GM12878 (cell line): Measurements from ENCODE around the gene LOXL3. TPM values are rescaled to one million over a fixed set of nuclear protein-coding genes. Genes with fewer than 3 reads are reported as not detected.

ENCODE experiments used
- ATAC-seq: fragments of 200-7000 bp; cut with Tn5 transposase; 3 replicates; pipeline ENCODE4 v1.9.1; 2020; ENCODE audit warnings: mild to moderate bottlenecking, moderate library complexity
- BruUV-seq: library from RNA; stranded (reverse); fragments of 400-500 nt; replicated peaks from 2 replicates; lab custom pipeline; 2021; lab: Mats Ljungman, UMichigan
- CTCF ChIA-PET: fragments of 300-600 bp; sonication (Branson Sonifier 250); formaldehyde crosslinking; extraction: SDS; loops from one replicate; lab custom pipeline; 2021; ENCODE audit warnings: inconsistent platforms; lab: Yijun Ruan, JAX
- POLR2A ChIA-PET: fragments of 350-600 bp; formaldehyde crosslinking; extraction: SDS; loops from one replicate; lab custom pipeline; 2021; ENCODE audit warnings: inconsistent platforms; lab: Charles Lee
- RAD21 ChIA-PET: fragments of 300-600 bp; sonication (Branson Sonifier 250); formaldehyde crosslinking; loops from one replicate; lab custom pipeline; 2023; ENCODE audit warnings: antibody characterized with exemption; ENCODE audit not compliant: unreplicated experiment; lab: Charles Lee
- SMC1A ChIA-PET: fragments of 300-600 bp; sonication (Branson Sonifier 250); formaldehyde crosslinking; loops from one replicate; lab custom pipeline; 2023; ENCODE audit not compliant: unreplicated experiment, uncharacterized antibody; lab: Charles Lee
- DNase-seq: peaks from one replicate; pipeline ENCODE4 v3.0.0-alpha.2; 2011; ENCODE audit warnings: low read depth, low spot score
- FAIRE-seq: peaks from 3 replicates; lab custom pipeline; 2011; peaks lifted over from hg19 to GRCh38; lab: Jason Lieb, UNC
- H2AFZ ChIP-seq: 2 replicates; pipeline ENCODE4 v1.6.0; 2011; ENCODE audit warnings: low read depth, low read length, control low read depth; ENCODE audit not compliant: control insufficient read depth
- H3K27ac ChIP-seq: 2 replicates; pipeline ENCODE4 v1.5.1; 2011; ENCODE audit warnings: control low read depth; ENCODE audit not compliant: control insufficient read depth, insufficient read depth
- H3K27me3 ChIP-seq, 2 experiments: replicated peaks in 1 of 2; 2 replicates each; pipeline versions ENCODE4 v1.6.0 to v1.6.1; 2011; ENCODE audit warnings: low read length in 1 of 2; ENCODE audit not compliant: control insufficient read depth in 2 of 2, insufficient read depth in 2 of 2
- H3K36me3 ChIP-seq, 2 experiments: 2 replicates each; pipeline ENCODE4 v1.5.1; 2011; ENCODE audit warnings: low read length in 1 of 2; ENCODE audit not compliant: control insufficient read depth in 2 of 2, insufficient read depth in 2 of 2
- H3K4me1 ChIP-seq: 2 replicates; pipeline ENCODE4 v1.6.1; 2011; ENCODE audit warnings: mild to moderate bottlenecking, low read length, moderate library complexity, mixed read lengths; ENCODE audit not compliant: control insufficient read depth, insufficient read depth
- H3K4me2 ChIP-seq: 2 replicates; pipeline ENCODE4 v1.6.0; 2011; ENCODE audit warnings: control low read depth; ENCODE audit not compliant: control insufficient read depth, insufficient read depth
- H3K4me3 ChIP-seq: fragments of 200-600 bp; sonication (generic); 2 replicates; pipeline ENCODE4 v1.5.1; 2016
- H3K79me2 ChIP-seq: 2 replicates; pipeline ENCODE4 v1.6.0; 2011; ENCODE audit warnings: low read length; ENCODE audit not compliant: control insufficient read depth, insufficient read depth
- H3K9ac ChIP-seq: 2 replicates; pipeline ENCODE4 v1.8.0; 2011; ENCODE audit warnings: low read length, control low read depth, mixed read lengths; ENCODE audit not compliant: control insufficient read depth, insufficient read depth
- H3K9me3 ChIP-seq: replicated peaks from 3 replicates; pipeline ENCODE4 v1.5.1; 2011; ENCODE audit warnings: mild to moderate bottlenecking, low read length; ENCODE audit not compliant: control insufficient read depth, insufficient read depth
- H4K20me1 ChIP-seq: 2 replicates; pipeline ENCODE4 v1.6.0; 2011; ENCODE audit not compliant: control insufficient read depth, insufficient read depth
- BMI1 ChIP-seq: fragments of 450-650 bp; IDR thresholded peaks from 2 replicates; pipeline ENCODE4 v1.6.1; 2016; ENCODE audit warnings: mild to moderate bottlenecking, moderate library complexity, borderline replicate concordance
- CEBPB ChIP-seq, 2 experiments: fragments of 150-350 bp in 1 of 2; IDR thresholded peaks; 2 replicates each; pipeline ENCODE4 v1.6.1; 2012 to 2014; ENCODE audit warnings: low read depth in 2 of 2, low read length in 2 of 2, borderline replicate concordance in 1 of 2, inconsistent platforms in 1 of 2
- GABPA ChIP-seq: IDR thresholded peaks from 2 replicates; pipeline ENCODE4 v1.6.1; 2014; ENCODE audit warnings: antibody characterized with exemption, low read depth, mild to moderate bottlenecking, inconsistent platforms
- HSF1 ChIP-seq: fragments of 150-350 bp; IDR thresholded peaks from 2 replicates; pipeline ENCODE4 v1.6.1; 2014; ENCODE audit warnings: mild to moderate bottlenecking, low read depth, low read length
- NFYA ChIP-seq: IDR thresholded peaks from 2 replicates; pipeline ENCODE4 v1.6.1; 2011; ENCODE audit warnings: low read depth, mild to moderate bottlenecking, low read length, improper control_type of control experiment, borderline replicate concordance
- NR2C2 ChIP-seq: IDR thresholded peaks from 2 replicates; pipeline ENCODE4 v1.6.1; 2011; ENCODE audit warnings: borderline replicate concordance, low read depth; ENCODE audit not compliant: control insufficient read depth, insufficient read length
- NR2F1 ChIP-seq: fragments of 450-650 bp; conservative IDR thresholded peaks from 2 replicates; pipeline ENCODE4 v1.6.1; 2017; ENCODE audit warnings: mild to moderate bottlenecking
- SUZ12 ChIP-seq: fragments of 200-600 bp; sonication (generic); IDR thresholded peaks from one replicate; pipeline ENCODE4 v1.6.1; 2018; ENCODE audit warnings: antibody characterized with exemption, mild to moderate bottlenecking; ENCODE audit not compliant: unreplicated experiment
- TAF1 ChIP-seq: IDR thresholded peaks from 2 replicates; pipeline ENCODE4 v1.6.1; 2011; ENCODE audit warnings: mild to moderate bottlenecking, low read depth, low read length, borderline replicate concordance
- USF2 ChIP-seq: IDR thresholded peaks from 2 replicates; pipeline ENCODE4 v1.6.1; 2011; ENCODE audit warnings: low read depth, low read length, improper control_type of control experiment, borderline replicate concordance
- ZNF384 ChIP-seq: IDR thresholded peaks from 2 replicates; pipeline ENCODE4 v1.6.1; 2012; ENCODE audit warnings: low read depth, mild to moderate bottlenecking, low read length, improper control_type of control experiment, borderline replicate concordance
- WGBS: methylation state at CpG from one replicate; pipeline ENCODE4 v1.1.6; 2016; ENCODE audit warnings: low lambda C conversion rate; ENCODE audit not compliant: insufficient replicate concordance, insufficient coverage; ENCODE audit errors: missing lambda C conversion rate; 5-methylcytosine and 5-hydroxymethylcytosine counted together
- in situ Hi-C: fragments of 300-500 bp; cut with MboI; formaldehyde crosslinking; loops from 9 replicates; pipeline ENCODE4 v1.14.3; 2018; ENCODE audit warnings: mixed read lengths
- intact Hi-C: fragments of 100-400 bp; cut with micrococcal nuclease; formaldehyde crosslinking; loops from one replicate; pipeline ENCODE4 v1.14.2; 2022; ENCODE audit not compliant: unreplicated experiment
- polyA plus RNA-seq, 11 experiments: library from polyadenylated mRNA; depleted of rRNA in 4 of 11; unstranded in 6 of 11; stranded (reverse) in 5 of 11; fragments of >200 nt; fragmentation: Nextera tagmentation in 4 of 11; fragmentation: Illumina TruSeq in 1 of 11; extraction: Ambion mirVana in 4 of 11; extraction: Trizol in 1 of 11; gene quantifications; 1 replicate in 1 of 11; 2 replicates in 10 of 11; pipeline versions ENCODE4 v1.2.1 to v1.2.3, GENCODE V29; 2011 to 2016; ENCODE audit warnings: inconsistent platforms in 2 of 11, missing spikeins in 2 of 11, low read depth in 1 of 11
- total RNA-seq, 4 experiments: library from RNA; depleted of rRNA in 3 of 4; stranded (reverse); fragments of >200 nt in 3 of 4; fragmentation: Illumina TruSeq in 1 of 4; extraction: Trizol in 1 of 4; gene quantifications; 2 replicates each; pipeline versions ENCODE4 v1.2.1 to v1.2.3, GENCODE V29; 2013 to 2021
- TF ChIP-seq, protein P1 (sequence below): fragments of 450-650 bp; formaldehyde crosslinking; IDR thresholded peaks from 2 replicates; pipeline ENCODE4 v1.5.0; 2022; ENCODE audit warnings: mild to moderate bottlenecking, missing genetic modification characterization
- TF ChIP-seq, protein P2 (sequence below): fragments of 450-650 bp; IDR thresholded peaks from 2 replicates; pipeline ENCODE4 v1.6.1; 2017; ENCODE audit warnings: low read depth, mild to moderate bottlenecking, moderate library complexity

The LOXL3 gene
- total and polyA plus RNA-seq, 10 of the 15 experiments (the other 5 are each of a cell fraction or from before 2014, with no cell fraction given), result 6.2 to 40.9 (median 23.3) TPM

DNA sequence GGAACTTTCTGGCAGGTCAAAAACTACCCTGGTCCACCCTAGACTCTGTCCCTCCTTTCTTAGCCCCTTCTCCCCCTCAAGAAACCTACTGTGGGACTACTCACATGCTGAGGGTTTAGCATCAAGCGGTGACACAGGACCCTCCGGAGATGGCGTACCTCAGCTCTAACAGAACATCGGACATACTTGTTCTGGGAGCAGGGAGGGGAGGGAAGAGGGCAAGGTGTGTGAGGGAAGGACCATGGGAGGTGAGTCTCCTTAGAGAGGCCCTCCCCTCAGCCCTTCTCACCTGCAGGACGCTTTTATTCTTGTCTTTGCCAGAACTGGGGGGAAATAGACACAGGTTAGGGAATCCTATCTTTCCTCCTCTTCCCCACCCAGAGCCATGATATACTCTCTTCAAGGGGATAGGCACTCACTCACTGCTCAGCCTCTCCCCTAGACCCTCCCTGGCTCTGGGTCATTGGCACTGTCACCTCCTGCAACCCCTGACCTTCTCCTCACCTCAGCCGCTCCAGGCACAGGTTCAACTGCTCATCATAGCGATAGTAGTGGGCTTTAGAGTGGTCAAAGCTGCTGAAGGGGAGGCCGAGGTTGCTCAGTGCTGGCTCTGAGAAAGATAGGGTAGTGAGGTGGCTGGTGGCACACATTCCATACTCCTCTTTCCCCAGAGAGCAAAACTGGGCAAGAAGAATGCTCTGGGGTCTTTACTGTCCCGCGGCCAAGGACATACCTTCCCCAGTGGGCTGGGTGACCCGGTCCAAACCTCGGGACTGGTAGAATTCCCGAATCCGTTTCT lies 48.1 kb downstream of the LOXL3 start:
- no peak for ATAC-seq
- peaks cover 4 to 7% of the 10 kb centered on the region in 2 experiments; a peak in 2 of 4 replicates for H3K27me3 ChIP-seq
- H3K36me3 ChIP-seq, result peaks cover 0 to 7% of the 10 kb centered on the region in 2 experiments; a peak in 1 of 4 replicates

More for the DNA sequence above, 48.1 kb downstream of the LOXL3 start:
- WGBS, result 88% methylated on average over 14 of the region's 14 CpGs
- in situ Hi-C loops (no loop called here), intact Hi-C loops (no loop called here)
- BruUV-seq, result no TSS peak
- Histone ChIP-seq H3K4me3 (no peak overlapping the region; the same call in 1 of the 2 replicates), H3K4me2 (peak overlapping the region; percentile 53; the same call in 1 of the 2 replicates), H3K9ac (no peak overlapping the region), H3K4me1 (peaks cover 28% of the 10 kb centered on the region), H4K20me1 (no peaks in the 10 kb centered on the region), H3K27ac (no peak overlapping the region), H3K9me3 (no peaks in the 10 kb centered on the region), H2AFZ (no peak overlapping the region), H3K79me2 (peaks cover 12% of the 10 kb centered on the region)
- DNase-seq (no peak), FAIRE-seq (no peak)
- no peak for TF ChIP-seq NR2C2
- TF ChIP-seq NR2F1, result no peak
- TF ChIP-seq, protein P1, sequence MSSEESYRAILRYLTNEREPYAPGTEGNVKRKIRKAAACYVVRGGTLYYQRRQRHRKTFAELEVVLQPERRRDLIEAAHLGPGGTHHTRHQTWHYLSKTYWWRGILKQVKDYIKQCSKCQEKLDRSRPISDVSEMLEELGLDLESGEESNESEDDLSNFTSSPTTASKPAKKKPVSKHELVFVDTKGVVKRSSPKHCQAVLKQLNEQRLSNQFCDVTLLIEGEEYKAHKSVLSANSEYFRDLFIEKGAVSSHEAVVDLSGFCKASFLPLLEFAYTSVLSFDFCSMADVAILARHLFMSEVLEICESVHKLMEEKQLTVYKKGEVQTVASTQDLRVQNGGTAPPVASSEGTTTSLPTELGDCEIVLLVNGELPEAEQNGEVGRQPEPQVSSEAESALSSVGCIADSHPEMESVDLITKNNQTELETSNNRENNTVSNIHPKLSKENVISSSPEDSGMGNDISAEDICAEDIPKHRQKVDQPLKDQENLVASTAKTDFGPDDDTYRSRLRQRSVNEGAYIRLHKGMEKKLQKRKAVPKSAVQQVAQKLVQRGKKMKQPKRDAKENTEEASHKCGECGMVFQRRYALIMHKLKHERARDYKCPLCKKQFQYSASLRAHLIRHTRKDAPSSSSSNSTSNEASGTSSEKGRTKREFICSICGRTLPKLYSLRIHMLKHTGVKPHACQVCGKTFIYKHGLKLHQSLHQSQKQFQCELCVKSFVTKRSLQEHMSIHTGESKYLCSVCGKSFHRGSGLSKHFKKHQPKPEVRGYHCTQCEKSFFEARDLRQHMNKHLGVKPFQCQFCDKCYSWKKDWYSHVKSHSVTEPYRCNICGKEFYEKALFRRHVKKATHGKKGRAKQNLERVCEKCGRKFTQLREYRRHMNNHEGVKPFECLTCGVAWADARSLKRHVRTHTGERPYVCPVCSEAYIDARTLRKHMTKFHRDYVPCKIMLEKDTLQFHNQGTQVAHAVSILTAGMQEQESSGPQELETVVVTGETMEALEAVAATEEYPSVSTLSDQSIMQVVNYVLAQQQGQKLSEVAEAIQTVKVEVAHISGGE (CRISPR knock-in tag), result no peak
- TF ChIP-seq BMI1, result no peak
- TF ChIP-seq ZNF384, result no peak
- no peak for TF ChIP-seq NFYA
- TF ChIP-seq GABPA, result no peak
- no peak for TF ChIP-seq USF2
- TF ChIP-seq, protein P2, sequence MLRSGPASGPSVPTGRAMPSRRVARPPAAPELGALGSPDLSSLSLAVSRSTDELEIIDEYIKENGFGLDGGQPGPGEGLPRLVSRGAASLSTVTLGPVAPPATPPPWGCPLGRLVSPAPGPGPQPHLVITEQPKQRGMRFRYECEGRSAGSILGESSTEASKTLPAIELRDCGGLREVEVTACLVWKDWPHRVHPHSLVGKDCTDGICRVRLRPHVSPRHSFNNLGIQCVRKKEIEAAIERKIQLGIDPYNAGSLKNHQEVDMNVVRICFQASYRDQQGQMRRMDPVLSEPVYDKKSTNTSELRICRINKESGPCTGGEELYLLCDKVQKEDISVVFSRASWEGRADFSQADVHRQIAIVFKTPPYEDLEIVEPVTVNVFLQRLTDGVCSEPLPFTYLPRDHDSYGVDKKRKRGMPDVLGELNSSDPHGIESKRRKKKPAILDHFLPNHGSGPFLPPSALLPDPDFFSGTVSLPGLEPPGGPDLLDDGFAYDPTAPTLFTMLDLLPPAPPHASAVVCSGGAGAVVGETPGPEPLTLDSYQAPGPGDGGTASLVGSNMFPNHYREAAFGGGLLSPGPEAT, result no peak
- no peak for TF ChIP-seq SUZ12
- no peak for TF ChIP-seq CEBPB (IDR thresholded peaks at IDR 0.05; ENCODE audit: borderline replicate concordance in 1 of 2, low read depth in 2 of 2, low read length in 2 of 2)
- TF ChIP-seq HSF1, result no peak
- TF ChIP-seq TAF1, result no peak
- RAD21 ChIA-PET, result interaction anchor here (1.8 to 5.5 kb wide), 6 partner anchors 25 to 86 kb away, joined by 4 to 61 read pairs (median 16); partner anchors contain the start of genes AUP1, HTRA2 and WBP1
- SMC1A ChIA-PET, result interaction anchor here (1.5 to 7.0 kb wide), 6 partner anchors 23 to 81 kb away, joined by 5 to 71 read pairs (median 39); partner anchors contain the start of genes AUP1, CCDC142, DQX1 and HTRA2
- CTCF ChIA-PET, result interaction anchor here (0.5 to 13.9 kb wide), 10 partner anchors 13 to 1100 kb away, joined by 3 to 231 read pairs (median 7); partner anchors contain the start of genes AUP1, DQX1, HTRA2 and WBP1
- POLR2A ChIA-PET, result interaction anchor here (1.1 to 5.8 kb wide), 4 partner anchors 12 to 92 kb away, joined by 3 to 33 read pairs (median 4); partner anchors contain the start of genes AUP1 and HTRA2
